Esophagus mucosa (tissue), 1 donor: Measurements from ENCODE around the gene CNOT10. TPM values are rescaled to one million over a fixed set of nuclear protein-coding genes. Genes with fewer than 3 reads are reported as not detected.
"Not testable (repeated sequence)": the region's sequence is repeated elsewhere in the genome, so short reads cannot be mapped to it uniquely, and the experiment has no call there.

Experiments
- ATAC-seq: fragments of 200-7000 bp; cut with Tn5 transposase; one replicate; pipeline ENCODE4 v1.9.1; 2020
- total RNA-seq: library from RNA; stranded (reverse); gene quantifications from one replicate; pipeline ENCODE4 v1.2.4, GENCODE V29; 2023
- donor health status: DM: yes; HTN: yes; CAD: no.

CNOT10 gene
- total RNA-seq, 1 donor from 2014 or later, result 25.7 TPM

- no peak for ATAC-seq
These were observed 74.4 kb downstream of the CNOT10 start for GRCh38 chr3:32759342-32759741.

- ATAC-seq, result no peak
These were observed 79.5 kb downstream of the CNOT10 start for GRCh38 chr3:32764481-32764880.

GRCh38 chr3:32778389-32778788 is 93.4 kb downstream of the CNOT10 start:
- no peak for ATAC-seq

- ATAC-seq, result no peak
These were observed 95.2 kb downstream of the CNOT10 start for GRCh38 chr3:32780071-32780734.

GRCh38 chr3:32780735-32781210 is 95.8 kb downstream of the CNOT10 start:
- peak; percentile 19 for ATAC-seq

GRCh38 chr3:32781211-32781968 is 96.4 kb downstream of the CNOT10 start:
- ATAC-seq, result peak; percentile 82

DNA sequence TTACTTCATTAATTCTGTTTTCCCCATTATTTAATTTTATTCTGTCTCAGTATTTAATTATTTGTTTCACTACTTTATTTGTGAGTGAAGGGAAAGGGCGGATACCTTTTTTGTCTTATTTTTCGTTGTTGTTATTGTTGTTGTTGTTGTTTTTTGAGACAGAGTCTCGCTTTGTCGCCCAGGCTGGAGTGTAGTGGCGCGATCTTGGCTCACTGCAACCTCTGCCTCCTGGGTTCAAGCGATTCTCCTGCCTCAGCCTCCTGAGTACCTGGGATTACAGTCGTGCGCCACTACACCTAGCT is 96.9 kb downstream of the CNOT10 start:
- ATAC-seq, result not testable (repeated sequence)

GRCh38 chr3:32782407-32782806 is 97.4 kb downstream of the CNOT10 start:
- ATAC-seq, result no peak

GRCh38 chr3:32791833-32792232 is 106.8 kb downstream of the CNOT10 start:
- no peak for ATAC-seq

DNA sequence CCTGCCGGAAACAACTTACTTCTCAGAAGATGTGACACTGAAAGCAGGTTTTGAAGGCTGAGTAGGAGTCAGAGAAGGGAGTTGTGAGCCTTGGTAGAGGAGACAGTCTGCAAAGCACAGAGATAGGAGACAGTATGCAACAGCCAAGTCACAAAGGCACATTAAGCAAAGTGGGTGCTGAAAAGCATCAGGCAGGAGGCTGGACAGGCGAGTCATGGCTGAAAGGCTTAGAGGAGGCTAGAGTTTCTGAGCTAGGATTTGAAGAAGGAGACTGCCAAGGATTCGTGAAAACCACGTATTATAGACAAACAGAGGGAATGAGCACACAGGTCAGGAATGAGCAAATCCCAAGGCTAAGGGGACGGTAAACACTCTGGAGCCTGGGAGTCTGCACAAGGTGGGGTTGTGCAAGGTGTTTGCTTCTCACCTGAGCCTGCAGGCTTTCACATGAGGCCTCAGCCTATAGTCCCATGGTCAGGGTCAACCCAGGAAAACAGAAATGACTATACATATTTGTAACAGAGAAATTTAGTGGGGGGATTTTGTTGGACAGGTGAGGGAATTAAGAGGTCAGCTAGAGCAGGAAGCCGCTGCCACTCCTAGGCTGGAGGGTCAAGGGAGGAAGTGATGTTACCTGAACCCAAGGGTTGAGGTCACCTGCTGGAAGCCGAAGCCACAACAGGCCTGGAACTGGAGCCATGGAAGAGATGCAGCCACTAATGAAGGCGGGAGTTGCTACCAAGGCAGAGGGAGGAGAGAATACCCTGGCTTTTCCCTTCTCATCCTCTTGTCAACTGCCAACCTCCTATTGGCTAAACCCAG is 109.7 kb downstream of the CNOT10 start:
- ATAC-seq, result no peak

GRCh38 chr3:32796384-32796950 is 111.5 kb downstream of the CNOT10 start:
- not testable (repeated sequence) for ATAC-seq

DNA sequence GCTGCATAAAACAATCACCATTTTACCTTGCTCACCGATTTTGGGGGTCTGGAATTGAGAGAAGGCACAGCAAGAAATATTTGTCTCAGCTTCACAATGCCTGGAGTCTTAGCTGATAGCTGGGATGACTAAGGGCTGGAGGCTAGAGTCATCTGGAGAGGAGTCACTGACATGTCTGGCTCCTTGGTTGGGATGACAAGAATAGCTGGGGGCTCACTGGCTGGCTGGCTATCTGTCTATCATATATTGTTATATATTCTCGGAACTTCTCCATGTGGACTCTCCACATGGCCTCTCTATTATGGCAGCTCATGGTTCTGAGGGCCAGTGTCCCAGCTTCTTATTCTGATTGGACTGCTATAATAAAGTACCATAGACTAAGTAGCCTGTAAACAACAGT is 112.8 kb downstream of the CNOT10 start:
- no peak for ATAC-seq

- not testable (repeated sequence) for ATAC-seq
These were observed 116.5 kb downstream of the CNOT10 start for GRCh38 chr3:32801440-32801839.

GRCh38 chr3:32813180-32813579 is 128.2 kb downstream of the CNOT10 start:
- no peak for ATAC-seq

DNA sequence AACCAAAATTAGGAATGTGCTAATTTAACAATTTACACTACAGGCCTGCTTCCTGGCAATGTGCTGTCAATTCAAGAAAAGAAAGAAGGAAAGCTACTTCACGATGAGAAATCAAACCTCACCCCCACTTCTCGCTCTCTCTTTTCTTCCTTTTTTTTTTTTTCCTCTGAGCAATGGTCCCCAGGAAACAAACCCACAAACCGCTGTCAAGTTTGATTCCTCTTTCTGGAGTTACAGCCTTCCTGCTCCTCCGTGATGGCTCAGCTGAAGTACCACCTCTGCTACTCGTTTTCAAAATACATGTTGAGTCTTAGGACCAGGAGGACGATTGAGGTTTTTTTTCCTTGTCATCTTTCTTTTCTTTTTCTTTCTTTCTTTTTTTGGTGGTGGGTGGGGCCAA is 129.4 kb downstream of the CNOT10 start:
- no peak for ATAC-seq

DNA sequence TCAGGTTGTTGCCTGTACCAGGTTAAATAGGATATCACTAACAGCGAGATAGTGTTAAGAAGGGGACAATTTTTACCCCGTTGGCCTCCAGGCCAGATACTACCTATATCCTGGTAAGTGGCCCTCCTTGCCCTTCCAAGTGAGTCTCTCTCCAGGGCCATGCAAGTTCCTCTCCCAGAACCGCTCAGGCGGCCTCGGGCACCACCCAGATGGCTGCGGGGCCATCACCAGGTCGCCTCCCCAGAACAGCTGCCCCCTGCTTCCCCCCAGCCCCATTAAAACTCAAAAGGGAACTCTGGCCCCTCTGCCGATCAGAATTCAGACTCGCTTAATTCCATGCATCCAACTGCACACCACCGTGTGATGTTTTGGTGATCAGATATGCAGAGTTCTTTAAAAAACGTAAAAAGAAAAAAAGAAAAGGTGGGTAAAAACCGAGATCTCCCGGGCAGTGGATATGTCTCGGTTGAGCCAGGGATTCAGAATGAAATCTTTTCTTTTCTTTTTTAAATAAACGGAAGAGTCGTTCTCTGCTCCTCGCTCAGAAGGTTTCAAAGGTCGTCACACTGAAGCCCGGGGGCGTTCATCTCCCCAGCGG is 131.0 kb downstream of the CNOT10 start:
- ATAC-seq, result no peak

DNA sequence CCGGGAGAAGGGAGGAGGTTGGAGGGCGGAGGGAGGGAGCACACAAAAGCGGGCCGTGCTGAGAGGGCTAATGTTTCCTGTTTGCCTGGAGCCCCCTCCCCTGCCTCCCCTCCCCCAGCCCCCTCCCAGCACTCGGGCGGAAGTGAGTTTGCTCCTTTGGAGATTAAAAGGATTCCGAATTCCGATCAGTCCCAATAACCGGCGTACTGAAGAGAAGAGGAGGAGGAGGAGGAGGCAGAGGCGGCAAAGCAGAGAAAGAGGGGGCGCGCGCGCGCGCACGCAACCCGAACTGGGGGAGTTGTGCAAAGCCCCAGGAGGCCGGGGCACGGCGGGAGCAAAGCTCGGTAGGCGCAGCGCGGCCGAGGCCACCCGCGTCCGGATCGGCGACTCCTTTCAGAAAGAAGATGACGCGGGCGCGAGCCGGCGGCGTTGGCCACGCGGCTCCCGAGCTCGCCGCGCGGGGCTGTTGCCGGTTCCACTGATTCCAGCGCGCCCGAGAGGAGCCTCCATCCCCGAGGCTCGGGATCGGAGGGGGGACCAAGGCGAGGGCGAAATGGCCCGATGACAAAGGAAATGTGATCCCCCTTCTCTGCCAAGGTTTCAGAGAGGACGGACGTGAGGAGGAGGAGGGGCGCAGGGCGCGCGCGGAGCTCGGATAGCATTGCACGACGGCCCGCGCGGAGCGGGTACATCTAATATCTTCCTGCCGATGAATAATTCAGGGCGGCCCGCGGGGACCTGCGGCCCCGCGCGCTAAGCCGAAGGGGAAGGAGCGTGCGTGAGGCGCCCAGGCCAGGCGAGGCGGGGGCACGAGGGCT is 131.7 kb downstream of the CNOT10 start:
- ATAC-seq, result peak; percentile 11

DNA sequence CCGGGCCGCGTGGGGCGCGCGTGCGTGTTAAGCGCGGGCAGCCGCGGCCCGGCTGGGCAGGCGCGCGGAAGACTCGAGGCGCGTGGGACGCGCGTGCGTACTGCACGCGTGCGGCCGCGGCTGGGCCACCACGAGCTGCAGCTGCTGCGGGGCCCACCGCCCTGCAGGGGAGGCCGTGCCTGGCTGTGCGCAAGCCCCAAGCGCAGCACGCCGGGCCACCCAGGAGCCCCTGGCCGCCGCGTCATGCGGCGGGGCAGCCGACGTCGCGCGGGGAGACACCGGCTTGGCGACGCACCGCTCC is 132.2 kb downstream of the CNOT10 start:
- ATAC-seq, result no peak

DNA sequence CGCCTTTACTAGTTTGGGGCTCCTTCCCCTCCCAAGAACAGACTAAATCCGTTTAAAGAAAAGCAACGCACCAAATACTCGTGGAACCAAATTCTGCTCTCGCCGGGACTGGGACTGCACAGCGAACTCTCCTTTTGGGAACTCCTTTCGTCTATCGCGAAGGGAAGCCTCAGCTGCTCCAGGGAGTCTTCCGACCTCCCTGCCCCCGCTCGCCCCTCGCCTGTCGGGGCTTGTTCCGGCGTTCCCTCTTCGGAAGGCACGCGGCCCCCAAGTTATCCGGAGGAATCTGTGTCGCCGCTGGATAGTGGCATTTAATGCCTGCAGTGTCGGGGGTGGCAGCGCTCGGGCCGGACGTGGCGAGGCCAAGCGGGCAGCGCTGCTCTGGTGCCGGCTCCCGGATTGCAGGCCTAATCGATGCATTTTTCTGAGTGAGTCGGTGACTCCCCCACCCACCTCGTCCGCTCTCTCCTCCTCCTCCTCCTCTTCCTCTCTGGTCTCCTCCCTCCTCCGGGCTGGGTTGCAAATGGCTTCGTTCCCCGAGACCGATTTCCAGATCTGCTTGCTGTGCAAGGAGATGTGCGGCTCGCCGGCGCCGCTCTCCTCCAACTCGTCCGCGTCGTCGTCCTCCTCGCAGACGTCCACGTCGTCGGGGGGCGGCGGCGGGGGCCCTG is 132.7 kb downstream of the CNOT10 start, which contains the start of gene TRIM71:
TSS of gene TRIM71 (plus strand) at position 440 of the 671 bp plus-strand sequence. CDS start at position 524, 84 bp downstream.
- ATAC-seq, result no peak

DNA sequence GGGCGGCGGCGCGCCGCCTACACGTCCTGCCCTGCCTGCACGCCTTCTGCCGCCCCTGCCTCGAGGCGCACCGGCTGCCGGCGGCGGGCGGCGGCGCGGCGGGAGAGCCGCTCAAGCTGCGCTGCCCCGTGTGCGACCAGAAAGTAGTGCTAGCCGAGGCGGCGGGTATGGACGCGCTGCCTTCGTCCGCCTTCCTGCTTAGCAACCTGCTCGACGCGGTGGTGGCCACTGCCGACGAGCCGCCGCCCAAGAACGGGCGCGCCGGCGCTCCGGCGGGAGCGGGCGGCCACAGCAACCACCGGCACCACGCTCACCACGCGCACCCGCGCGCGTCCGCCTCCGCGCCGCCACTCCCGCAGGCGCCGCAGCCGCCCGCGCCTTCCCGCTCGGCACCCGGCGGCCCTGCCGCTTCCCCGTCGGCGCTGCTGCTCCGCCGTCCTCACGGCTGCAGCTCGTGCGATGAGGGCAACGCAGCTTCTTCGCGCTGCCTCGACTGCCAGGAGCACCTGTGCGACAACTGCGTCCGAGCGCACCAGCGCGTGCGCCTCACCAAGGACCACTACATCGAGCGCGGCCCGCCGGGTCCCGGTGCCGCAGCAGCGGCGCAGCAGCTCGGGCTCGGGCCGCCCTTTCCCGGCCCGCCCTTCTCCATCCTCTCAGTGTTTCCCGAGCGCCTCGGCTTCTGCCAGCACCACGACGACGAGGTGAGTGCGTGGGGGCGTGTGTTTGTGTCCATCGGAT is 133.4 kb downstream of the CNOT10 start:
- ATAC-seq, result no peak
